B cell (primary cell): ENCODE data around the gene WASF1.

ENCODE experiments used
- EZH2 ChIP-seq: IDR thresholded peaks from 2 replicates; pipeline ENCODE4 v1.6.1; 2012; ENCODE audit warnings: borderline replicate concordance, low read depth, mild to moderate bottlenecking, moderate library complexity, low read length; ENCODE audit not compliant: insufficient read depth, poor library complexity, severe bottlenecking
- TF ChIP-seq, protein P1 (sequence below): fragments of 200-600 bp; IDR thresholded peaks from one replicate; pipeline ENCODE4 v1.8.0; 2022; ENCODE audit warnings: antibody characterized with exemption, mild to moderate bottlenecking

DNA sequence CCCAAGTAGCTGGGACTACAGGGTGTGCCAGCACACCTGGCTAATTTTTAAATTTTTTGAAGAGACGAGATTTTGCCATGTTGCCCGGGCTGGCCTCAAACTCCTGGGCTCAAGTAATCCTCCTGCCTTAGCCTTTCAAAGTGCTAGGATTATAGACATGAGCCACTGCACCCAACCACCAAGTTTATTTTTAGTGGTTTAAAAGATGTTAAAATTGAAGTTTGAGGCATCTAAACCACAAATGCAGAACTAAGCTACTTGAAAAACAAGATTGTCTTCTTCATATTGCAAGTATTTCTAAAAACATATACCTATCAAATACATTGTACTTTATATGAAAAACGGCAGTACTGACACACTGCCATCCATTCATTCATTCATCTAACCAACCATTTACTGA is 31.6 kb downstream of the WASF1 start:
- TF ChIP-seq, protein P1, sequence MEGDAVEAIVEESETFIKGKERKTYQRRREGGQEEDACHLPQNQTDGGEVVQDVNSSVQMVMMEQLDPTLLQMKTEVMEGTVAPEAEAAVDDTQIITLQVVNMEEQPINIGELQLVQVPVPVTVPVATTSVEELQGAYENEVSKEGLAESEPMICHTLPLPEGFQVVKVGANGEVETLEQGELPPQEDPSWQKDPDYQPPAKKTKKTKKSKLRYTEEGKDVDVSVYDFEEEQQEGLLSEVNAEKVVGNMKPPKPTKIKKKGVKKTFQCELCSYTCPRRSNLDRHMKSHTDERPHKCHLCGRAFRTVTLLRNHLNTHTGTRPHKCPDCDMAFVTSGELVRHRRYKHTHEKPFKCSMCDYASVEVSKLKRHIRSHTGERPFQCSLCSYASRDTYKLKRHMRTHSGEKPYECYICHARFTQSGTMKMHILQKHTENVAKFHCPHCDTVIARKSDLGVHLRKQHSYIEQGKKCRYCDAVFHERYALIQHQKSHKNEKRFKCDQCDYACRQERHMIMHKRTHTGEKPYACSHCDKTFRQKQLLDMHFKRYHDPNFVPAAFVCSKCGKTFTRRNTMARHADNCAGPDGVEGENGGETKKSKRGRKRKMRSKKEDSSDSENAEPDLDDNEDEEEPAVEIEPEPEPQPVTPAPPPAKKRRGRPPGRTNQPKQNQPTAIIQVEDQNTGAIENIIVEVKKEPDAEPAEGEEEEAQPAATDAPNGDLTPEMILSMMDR = no peak
- no peak for TF ChIP-seq EZH2
